ENCODE measurements around the gene KIF12. TPM values are rescaled to one million over a fixed set of nuclear protein-coding genes. Genes with fewer than 3 reads are reported as not detected.
"Not testable (repeated sequence)": the region's sequence is repeated elsewhere in the genome, so short reads cannot be mapped to it uniquely, and the experiment has no call there.

KIF12 gene
- total RNA-seq, 1 donor from 2014 or later: not detected

DNA sequence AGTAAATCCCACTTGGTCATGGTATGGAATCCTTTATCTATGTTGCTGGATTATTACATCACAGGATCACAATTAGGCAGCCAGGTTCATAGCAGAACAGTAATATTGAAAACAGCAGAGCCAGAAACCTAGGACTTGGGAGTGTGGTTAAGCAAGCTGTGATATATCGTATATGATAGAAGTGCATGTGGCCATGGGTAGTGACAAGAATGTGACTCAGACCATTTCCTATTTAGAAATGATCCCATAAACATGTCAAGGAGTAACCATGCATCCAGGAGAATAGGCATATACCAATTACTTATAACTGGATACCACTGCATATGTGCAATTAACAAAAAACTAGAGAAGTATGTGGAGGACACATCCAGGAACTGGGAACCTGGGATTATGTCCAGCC, 52.2 kb downstream of the KIF12 start:
- Histone ChIP-seq H3K4me1 (no peaks in the 10 kb centered on the region), H3K27ac (no peak overlapping the region), H3K9me3 (no peaks in the 10 kb centered on the region), H3K4me3 (no peak overlapping the region), H3K27me3 (no peaks in the 10 kb centered on the region), H3K36me3 (peaks cover 0 to 29% of the 10 kb centered on the region in 2 donors)
- TF ChIP-seq POLR2A (IDR thresholded peaks at IDR 0.05) (no peak), CTCF (IDR thresholded peaks at IDR 0.05) (no peak), POLR2AphosphoS5 (IDR thresholded peaks at IDR 0.05; ENCODE audit: insufficient read depth in 1 of 2, low read depth in 1 of 2) (no peak)
- DNase-seq (ENCODE audit: extremely low spot score in 2 of 2): no peak
- intact Hi-C loops (cut with DNase I): no loop called here

GRCh38 chr9:114046237-114046755, 52.8 kb downstream of the KIF12 start:
- no peaks in the 10 kb centered on the region for H3K27me3 ChIP-seq
- H3K9me3 ChIP-seq: no peaks in the 10 kb centered on the region
- no peak overlapping the region for H3K27ac ChIP-seq
- TF ChIP-seq POLR2AphosphoS5 (IDR thresholded peaks at IDR 0.05; ENCODE audit: insufficient read depth in 1 of 2, low read depth in 1 of 2): no peak
- no peak for TF ChIP-seq POLR2A (IDR thresholded peaks at IDR 0.05)
- no peak for TF ChIP-seq CTCF (IDR thresholded peaks at IDR 0.05)
- DNase-seq (ENCODE audit: extremely low spot score in 2 of 2): no peak
- no peak overlapping the region for H3K4me3 ChIP-seq
- H3K36me3 ChIP-seq: peaks cover 0 to 29% of the 10 kb centered on the region in 2 donors
- H3K4me1 ChIP-seq: no peaks in the 10 kb centered on the region
- intact Hi-C loops (cut with DNase I): no loop called here

GRCh38 chr9:114043660-114044059, 55.4 kb downstream of the KIF12 start:
- intact Hi-C loops (cut with DNase I); H3K36me3 ChIP-seq; H3K27ac ChIP-seq; DNase-seq (ENCODE audit: extremely low spot score in 2 of 2); H3K4me3 ChIP-seq; H3K27me3 ChIP-seq; H3K9me3 ChIP-seq; H3K4me1 ChIP-seq: not testable (repeated sequence)

Other genes with a start within 250 kb of the KIF12 start
- gene ZNF618, start 223.0 kb downstream of the KIF12 start, total RNA-seq: 7.4 TPM
- gene AMBP, start 21.0 kb downstream of the KIF12 start, total RNA-seq: not detected
- gene COL27A1, start 56.2 kb upstream of the KIF12 start, total RNA-seq: 17.2 TPM
- not detected for gene ORM1, start 223.8 kb upstream of the KIF12 start, total RNA-seq
- not detected for gene ORM2, start 230.6 kb upstream of the KIF12 start, total RNA-seq